Measurements from ENCODE around the gene MEF2C. TPM values are rescaled to one million over a fixed set of nuclear protein-coding genes. Genes with fewer than 3 reads are reported as not detected.
A peak's percentile ranks its signal among the peaks of the same experiment; 100 is the strongest.

Gene MEF2C
- total and polyA plus RNA-seq, 2 experiments from 2014 or later, result 0.97 to 1.6 TPM

- TF ChIP-seq, protein P1, sequence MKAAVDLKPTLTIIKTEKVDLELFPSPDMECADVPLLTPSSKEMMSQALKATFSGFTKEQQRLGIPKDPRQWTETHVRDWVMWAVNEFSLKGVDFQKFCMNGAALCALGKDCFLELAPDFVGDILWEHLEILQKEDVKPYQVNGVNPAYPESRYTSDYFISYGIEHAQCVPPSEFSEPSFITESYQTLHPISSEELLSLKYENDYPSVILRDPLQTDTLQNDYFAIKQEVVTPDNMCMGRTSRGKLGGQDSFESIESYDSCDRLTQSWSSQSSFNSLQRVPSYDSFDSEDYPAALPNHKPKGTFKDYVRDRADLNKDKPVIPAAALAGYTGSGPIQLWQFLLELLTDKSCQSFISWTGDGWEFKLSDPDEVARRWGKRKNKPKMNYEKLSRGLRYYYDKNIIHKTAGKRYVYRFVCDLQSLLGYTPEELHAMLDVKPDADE (IDR thresholded peaks at IDR 0.05), result no peak
- TF ChIP-seq ZNF331 (CRISPR knock-in tag; IDR thresholded peaks at IDR 0.05; ENCODE audit: low read depth) (no peak), STAT1 (IDR thresholded peaks at IDR 0.05; ENCODE audit: unreplicated experiment) (no peak), REST (IDR thresholded peaks at IDR 0.05; ENCODE audit: unreplicated experiment) (no peak), CREB1 (CRISPR knock-in tag; IDR thresholded peaks at IDR 0.05; ENCODE audit: low read depth) (no peak), NANOG (IDR thresholded peaks at IDR 0.05; ENCODE audit: borderline replicate concordance) (no peak)
- TF ChIP-seq, protein P2, sequence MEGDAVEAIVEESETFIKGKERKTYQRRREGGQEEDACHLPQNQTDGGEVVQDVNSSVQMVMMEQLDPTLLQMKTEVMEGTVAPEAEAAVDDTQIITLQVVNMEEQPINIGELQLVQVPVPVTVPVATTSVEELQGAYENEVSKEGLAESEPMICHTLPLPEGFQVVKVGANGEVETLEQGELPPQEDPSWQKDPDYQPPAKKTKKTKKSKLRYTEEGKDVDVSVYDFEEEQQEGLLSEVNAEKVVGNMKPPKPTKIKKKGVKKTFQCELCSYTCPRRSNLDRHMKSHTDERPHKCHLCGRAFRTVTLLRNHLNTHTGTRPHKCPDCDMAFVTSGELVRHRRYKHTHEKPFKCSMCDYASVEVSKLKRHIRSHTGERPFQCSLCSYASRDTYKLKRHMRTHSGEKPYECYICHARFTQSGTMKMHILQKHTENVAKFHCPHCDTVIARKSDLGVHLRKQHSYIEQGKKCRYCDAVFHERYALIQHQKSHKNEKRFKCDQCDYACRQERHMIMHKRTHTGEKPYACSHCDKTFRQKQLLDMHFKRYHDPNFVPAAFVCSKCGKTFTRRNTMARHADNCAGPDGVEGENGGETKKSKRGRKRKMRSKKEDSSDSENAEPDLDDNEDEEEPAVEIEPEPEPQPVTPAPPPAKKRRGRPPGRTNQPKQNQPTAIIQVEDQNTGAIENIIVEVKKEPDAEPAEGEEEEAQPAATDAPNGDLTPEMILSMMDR (conservative IDR thresholded peaks at IDR 0.05; ENCODE audit: low read depth in 2 of 2), result no peak
Observed at GRCh38 chr5:88873447-88873846, 9.5 kb downstream of the MEF2C start (continued).

- peaks cover 6% of the 10 kb centered on the region; the same call in 1 of the 3 replicates for H3K4me1 Mint-ChIP-seq
- TF ChIP-seq, protein P1 (IDR thresholded peaks at IDR 0.05), result no peak
- TF ChIP-seq EZH2phosphoT487 (IDR thresholded peaks at IDR 0.05; ENCODE audit: unreplicated experiment), result no peak
- TF ChIP-seq REST (IDR thresholded peaks at IDR 0.05; ENCODE audit: unreplicated experiment), result no peak
- TF ChIP-seq CREB1 (CRISPR knock-in tag; IDR thresholded peaks at IDR 0.05; ENCODE audit: low read depth), result no peak
- no peak for TF ChIP-seq NANOG (IDR thresholded peaks at IDR 0.05; ENCODE audit: borderline replicate concordance)
- TF ChIP-seq JUNB (IDR thresholded peaks at IDR 0.05; ENCODE audit: unreplicated experiment), result no peak
- TF ChIP-seq EZH2 (IDR thresholded peaks at IDR 0.05; ENCODE audit: low read depth, unreplicated experiment), result no peak
- no peaks in the 10 kb centered on the region for H4K20me1 ChIP-seq (replicated peaks; ENCODE audit: insufficient read depth)
- H2AFZ ChIP-seq, result no peak overlapping the region; the same call in 1 of the 2 replicates
- peak overlapping the region; percentile 28 for H3K27ac Mint-ChIP-seq
- no peaks in the 10 kb centered on the region for H3K27me3 ChIP-seq (ENCODE audit: insufficient read depth)
- H3K9me2 ChIP-seq (ENCODE audit: insufficient read depth), result no peaks in the 10 kb centered on the region
- H3K79me2 ChIP-seq (replicated peaks; ENCODE audit: insufficient read depth), result no peaks in the 10 kb centered on the region
- ATAC-seq (no peak), DNase-seq (ENCODE audit: low spot score) (no peak)
- peaks cover 3% of the 10 kb centered on the region for H3K27me3 Mint-ChIP-seq (ENCODE audit: insufficient read depth, low read depth, poor library complexity)
- no peaks in the 10 kb centered on the region for H3K9me3 Mint-ChIP-seq
- no peaks in the 10 kb centered on the region for H3F3A ChIP-seq (replicated peaks; ENCODE audit: low read depth)
- H3K4me1 ChIP-seq (ENCODE audit: insufficient read depth), result no peaks in the 10 kb centered on the region
- no peak overlapping the region for H3K4me2 ChIP-seq
- H3K4me3 ChIP-seq, result no peak overlapping the region
- H3K4me3 Mint-ChIP-seq, result no peak overlapping the region
- no peaks in the 10 kb centered on the region for H3K36me3 Mint-ChIP-seq (ENCODE audit: low read depth)
- H3K27ac ChIP-seq (ENCODE audit: low read depth), result no peak overlapping the region
- H3K36me3 ChIP-seq (ENCODE audit: insufficient read depth), result no peaks in the 10 kb centered on the region
Observed at GRCh38 chr5:88872971-88873370, 10.0 kb downstream of the MEF2C start.
